ENCODE measurements around the gene DCLK1. TPM values are rescaled to one million over a fixed set of nuclear protein-coding genes. Genes with fewer than 3 reads are reported as not detected.

The DCLK1 gene
- total RNA-seq, 1 experiment from 2014 or later, result 0.10 TPM

DNA sequence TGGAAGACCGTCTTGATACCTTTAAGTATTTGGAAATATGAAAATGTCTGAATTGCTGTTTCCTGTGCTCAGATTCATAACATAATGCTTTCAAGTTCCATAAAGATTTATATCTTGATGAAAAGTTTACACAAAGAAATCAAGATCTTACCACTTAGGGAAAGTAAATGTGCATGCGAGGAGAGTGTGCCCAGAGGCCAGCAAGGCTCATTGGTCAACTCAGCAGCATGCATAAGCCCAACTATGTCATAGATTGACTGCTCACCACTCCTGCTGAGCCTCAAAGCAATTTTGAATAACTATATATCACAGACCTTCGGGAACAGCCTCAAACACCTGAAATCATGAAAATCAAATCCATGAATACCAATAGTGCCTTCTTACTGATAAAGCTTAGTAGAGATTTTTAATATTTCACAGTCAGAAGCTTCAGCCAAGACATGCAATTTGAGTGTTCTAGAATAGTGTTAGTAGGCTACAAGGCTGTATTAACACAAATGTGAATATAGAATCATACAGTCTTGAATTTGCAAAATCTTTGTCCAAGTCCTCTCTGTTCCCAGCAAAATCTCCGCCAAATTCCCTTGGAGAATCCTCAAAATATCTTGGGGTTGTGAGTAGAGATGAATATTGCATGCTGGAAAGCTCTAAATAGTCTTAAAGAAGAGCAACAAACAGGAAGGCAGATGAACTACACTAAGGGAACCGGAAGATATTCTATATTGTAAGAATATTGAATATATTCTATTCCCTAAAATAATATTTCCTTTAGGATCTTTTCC, 124.1 kb downstream of the DCLK1 start (continued):
- TF ChIP-seq, protein P1, sequence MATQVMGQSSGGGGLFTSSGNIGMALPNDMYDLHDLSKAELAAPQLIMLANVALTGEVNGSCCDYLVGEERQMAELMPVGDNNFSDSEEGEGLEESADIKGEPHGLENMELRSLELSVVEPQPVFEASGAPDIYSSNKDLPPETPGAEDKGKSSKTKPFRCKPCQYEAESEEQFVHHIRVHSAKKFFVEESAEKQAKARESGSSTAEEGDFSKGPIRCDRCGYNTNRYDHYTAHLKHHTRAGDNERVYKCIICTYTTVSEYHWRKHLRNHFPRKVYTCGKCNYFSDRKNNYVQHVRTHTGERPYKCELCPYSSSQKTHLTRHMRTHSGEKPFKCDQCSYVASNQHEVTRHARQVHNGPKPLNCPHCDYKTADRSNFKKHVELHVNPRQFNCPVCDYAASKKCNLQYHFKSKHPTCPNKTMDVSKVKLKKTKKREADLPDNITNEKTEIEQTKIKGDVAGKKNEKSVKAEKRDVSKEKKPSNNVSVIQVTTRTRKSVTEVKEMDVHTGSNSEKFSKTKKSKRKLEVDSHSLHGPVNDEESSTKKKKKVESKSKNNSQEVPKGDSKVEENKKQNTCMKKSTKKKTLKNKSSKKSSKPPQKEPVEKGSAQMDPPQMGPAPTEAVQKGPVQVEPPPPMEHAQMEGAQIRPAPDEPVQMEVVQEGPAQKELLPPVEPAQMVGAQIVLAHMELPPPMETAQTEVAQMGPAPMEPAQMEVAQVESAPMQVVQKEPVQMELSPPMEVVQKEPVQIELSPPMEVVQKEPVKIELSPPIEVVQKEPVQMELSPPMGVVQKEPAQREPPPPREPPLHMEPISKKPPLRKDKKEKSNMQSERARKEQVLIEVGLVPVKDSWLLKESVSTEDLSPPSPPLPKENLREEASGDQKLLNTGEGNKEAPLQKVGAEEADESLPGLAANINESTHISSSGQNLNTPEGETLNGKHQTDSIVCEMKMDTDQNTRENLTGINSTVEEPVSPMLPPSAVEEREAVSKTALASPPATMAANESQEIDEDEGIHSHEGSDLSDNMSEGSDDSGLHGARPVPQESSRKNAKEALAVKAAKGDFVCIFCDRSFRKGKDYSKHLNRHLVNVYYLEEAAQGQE (IDR thresholded peaks at IDR 0.05; ENCODE audit: low read depth), result no peak
- no peak for TF ChIP-seq EZH2 (IDR thresholded peaks at IDR 0.05)
- TF ChIP-seq ELF1 (IDR thresholded peaks at IDR 0.05; ENCODE audit: borderline replicate concordance, low read depth), result no peak
- TF ChIP-seq, protein P2, sequence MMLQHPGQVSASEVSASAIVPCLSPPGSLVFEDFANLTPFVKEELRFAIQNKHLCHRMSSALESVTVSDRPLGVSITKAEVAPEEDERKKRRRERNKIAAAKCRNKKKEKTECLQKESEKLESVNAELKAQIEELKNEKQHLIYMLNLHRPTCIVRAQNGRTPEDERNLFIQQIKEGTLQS (IDR thresholded peaks at IDR 0.05), result no peak

DNA sequence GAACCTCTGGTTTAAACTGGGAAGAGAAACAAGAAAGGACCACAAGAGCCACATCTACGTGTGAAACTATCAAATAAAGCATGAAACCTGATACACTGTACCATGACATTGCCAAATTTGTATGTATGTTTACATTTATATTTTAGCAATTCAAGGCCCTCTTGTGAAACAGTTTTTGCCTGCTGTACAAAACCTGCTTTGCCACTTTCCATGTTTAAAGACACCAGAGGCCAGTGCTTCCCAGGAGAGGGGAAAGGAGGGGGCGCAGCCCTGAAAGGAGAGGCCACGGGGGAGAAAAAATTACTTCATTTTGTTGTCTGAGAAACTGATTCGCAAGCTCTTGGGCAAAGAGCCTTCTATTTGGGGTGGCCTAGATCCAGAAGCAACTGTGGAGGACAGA, 124.8 kb downstream of the DCLK1 start:
- H3K4me1 ChIP-seq (ENCODE audit: control insufficient read depth in 1 of 2, insufficient read depth in 2 of 2, low read length in 2 of 2), result no peaks in the 10 kb centered on the region
- no peak overlapping the region for H3K9ac ChIP-seq (ENCODE audit: low read length)
- no peak overlapping the region for H3K4me2 ChIP-seq (ENCODE audit: low read length)
- no peak overlapping the region for H3K4me3 ChIP-seq (replicated peaks in 1 of 2; ENCODE audit: low read depth in 1 of 2, low read length in 2 of 2)
- no peaks in the 10 kb centered on the region for H3K9me2 ChIP-seq (ENCODE audit: insufficient read depth)
- no peaks in the 10 kb centered on the region for H3K27me3 ChIP-seq (ENCODE audit: insufficient read depth, low read length)
- DNase-seq (ENCODE audit: low read depth, low spot score) (no peak), ATAC-seq (no peak)
- ChIA-PET POLR2A (no interaction called here), RAD21 (ENCODE audit: low non-redundant PET in 1 of 2, low total read pairs in 2 of 2, uncharacterized antibody in 2 of 2, unreplicated experiment in 2 of 2) (no interaction called here), CTCF (no interaction called here)
- H3K27ac ChIP-seq (ENCODE audit: low read depth, low read length), result no peak overlapping the region
- H3K36me3 ChIP-seq (ENCODE audit: control insufficient read depth in 1 of 2, insufficient read depth in 2 of 2, low read length in 2 of 2), result no peaks in the 10 kb centered on the region
- H3K9me3 ChIP-seq (ENCODE audit: control insufficient read depth in 1 of 2, insufficient read depth in 1 of 2, low read depth in 1 of 2, low read length in 2 of 2), result no peaks in the 10 kb centered on the region; a peak in 1 of 4 replicates
- no TSS peak for BruUV-seq (replicated peaks)
- H2AFZ ChIP-seq (ENCODE audit: low read depth, low read length, poor library complexity, severe bottlenecking), result no peak overlapping the region
- no peaks in the 10 kb centered on the region for H3K79me2 ChIP-seq (ENCODE audit: insufficient read depth, low read length)
- H4K20me1 ChIP-seq (ENCODE audit: insufficient read depth), result no peaks in the 10 kb centered on the region
- intact Hi-C loops (cut with micrococcal nuclease), result no loop called here
- TF ChIP-seq, protein P3, sequence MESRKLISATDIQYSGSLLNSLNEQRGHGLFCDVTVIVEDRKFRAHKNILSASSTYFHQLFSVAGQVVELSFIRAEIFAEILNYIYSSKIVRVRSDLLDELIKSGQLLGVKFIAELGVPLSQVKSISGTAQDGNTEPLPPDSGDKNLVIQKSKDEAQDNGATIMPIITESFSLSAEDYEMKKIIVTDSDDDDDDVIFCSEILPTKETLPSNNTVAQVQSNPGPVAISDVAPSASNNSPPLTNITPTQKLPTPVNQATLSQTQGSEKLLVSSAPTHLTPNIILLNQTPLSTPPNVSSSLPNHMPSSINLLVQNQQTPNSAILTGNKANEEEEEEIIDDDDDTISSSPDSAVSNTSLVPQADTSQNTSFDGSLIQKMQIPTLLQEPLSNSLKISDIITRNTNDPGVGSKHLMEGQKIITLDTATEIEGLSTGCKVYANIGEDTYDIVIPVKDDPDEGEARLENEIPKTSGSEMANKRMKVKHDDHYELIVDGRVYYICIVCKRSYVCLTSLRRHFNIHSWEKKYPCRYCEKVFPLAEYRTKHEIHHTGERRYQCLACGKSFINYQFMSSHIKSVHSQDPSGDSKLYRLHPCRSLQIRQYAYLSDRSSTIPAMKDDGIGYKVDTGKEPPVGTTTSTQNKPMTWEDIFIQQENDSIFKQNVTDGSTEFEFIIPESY (IDR thresholded peaks at IDR 0.05; ENCODE audit: extremely low read depth, insufficient replicate concordance, low read length), result no peak
- TF ChIP-seq YY1 (IDR thresholded peaks at IDR 0.05; ENCODE audit: extremely low read depth, insufficient replicate concordance, low read depth, low read length) (no peak), FOSL1 (IDR thresholded peaks at IDR 0.05; ENCODE audit: low read depth) (no peak), CEBPB (IDR thresholded peaks at IDR 0.05; ENCODE audit: low read depth) (no peak), RAD21 (IDR thresholded peaks at IDR 0.05; ENCODE audit: low read depth) (no peak), CBX3 (IDR thresholded peaks at IDR 0.05; ENCODE audit: low read depth) (no peak), SP1 (IDR thresholded peaks at IDR 0.05; ENCODE audit: low read depth) (no peak), EZH2 (IDR thresholded peaks at IDR 0.05) (no peak), ZFX (IDR thresholded peaks at IDR 0.05) (no peak), TCF7L2 (IDR thresholded peaks at IDR 0.05; ENCODE audit: borderline replicate concordance, extremely low read depth, insufficient read depth, insufficient read length) (no peak), JUND (IDR thresholded peaks at IDR 0.05) (no peak)
- TF ChIP-seq, protein P2 (IDR thresholded peaks at IDR 0.05), result no peak
- TF ChIP-seq, protein P1 (IDR thresholded peaks at IDR 0.05; ENCODE audit: low read depth), result no peak
